PC-3 (cell line): ENCODE measurements around the gene DUSP8. TPM values are rescaled to one million over a fixed set of nuclear protein-coding genes. Genes with fewer than 3 reads are reported as not detected.

Experiments used
- ATAC-seq: fragments of 200-7000 bp; cut with Tn5 transposase; 2 replicates; pipeline ENCODE4 v1.9.1; 2020; ENCODE audit warnings: mild to moderate bottlenecking, moderate library complexity
- BruUV-seq: library from RNA; stranded (reverse); fragments of 400-500 nt; replicated peaks from 2 replicates; lab custom pipeline; 2021; lab: Mats Ljungman, UMichigan
- CTCF ChIA-PET: fragments of 300-600 bp; sonication (Branson Sonifier 250); formaldehyde crosslinking; loops from one replicate; lab custom pipeline; 2022; ENCODE audit warnings: antibody characterized with exemption; lab: Charles Lee
- POLR2A ChIA-PET: fragments of 300-600 bp; sonication (Branson Sonifier 250); formaldehyde crosslinking; loops from one replicate; lab custom pipeline; 2022; ENCODE audit warnings: antibody characterized with exemption; ENCODE audit not compliant: unreplicated experiment; lab: Charles Lee
- DNase-seq: peaks from one replicate; pipeline ENCODE4 v3.0.0-alpha.2; 2015
- H2AFZ ChIP-seq: fragments of 300-600 bp; sonication (generic); 2 replicates; pipeline ENCODE4 v1.6.0; 2016; ENCODE audit warnings: antibody characterized with exemption, low read length
- H3F3A ChIP-seq: fragments of 300-600 bp; sonication (generic); one replicate; pipeline ENCODE4 v1.6.0; 2017; ENCODE audit warnings: antibody characterized with exemption, low read length, control low read depth, mild to moderate bottlenecking; ENCODE audit not compliant: unreplicated experiment
- H3K27ac ChIP-seq: fragments of 300-600 bp; sonication (generic); 2 replicates; pipeline ENCODE4 v1.5.1; 2016; ENCODE audit warnings: mild to moderate bottlenecking, low read length
- H3K27me3 ChIP-seq: fragments of 300-600 bp; sonication (generic); 2 replicates; pipeline ENCODE4 v1.6.1; 2016; ENCODE audit warnings: low read length, mixed read lengths
- H3K36me3 ChIP-seq: fragments of 300-600 bp; sonication (generic); 2 replicates; pipeline ENCODE4 v1.6.1; 2016; ENCODE audit warnings: low read depth, mixed run types, low read length, mixed read lengths
- H3K4me1 ChIP-seq: fragments of 300-600 bp; sonication (generic); 2 replicates; pipeline ENCODE4 v1.5.1; 2016; ENCODE audit warnings: low read length; ENCODE audit not compliant: insufficient read depth
- H3K4me2 ChIP-seq: fragments of 300-600 bp; sonication (generic); 2 replicates; pipeline ENCODE4 v1.6.0; 2016; ENCODE audit warnings: low read length
- H3K4me3 ChIP-seq: fragments of 300-600 bp; sonication (generic); 2 replicates; pipeline ENCODE4 v1.5.1; 2016; ENCODE audit warnings: mild to moderate bottlenecking, low read length, mixed read lengths
- H3K79me2 ChIP-seq: fragments of 300-600 bp; sonication (generic); 2 replicates; pipeline ENCODE4 v1.6.1; 2017; ENCODE audit warnings: low read length, mixed read lengths
- H3K9ac ChIP-seq: fragments of 300-600 bp; sonication (generic); 2 replicates; pipeline ENCODE4 v1.6.0; 2016; ENCODE audit warnings: mild to moderate bottlenecking, low read length
- H3K9me2 ChIP-seq: fragments of 300-600 bp; sonication (generic); replicated peaks from 2 replicates; pipeline ENCODE4 v1.6.1; 2016; ENCODE audit warnings: mixed run types, low read length, mixed read lengths
- H3K9me3 ChIP-seq: fragments of 300-600 bp; sonication (generic); 2 replicates; pipeline ENCODE4 v1.6.1; 2016; ENCODE audit warnings: low read length, mixed read lengths
- H4K20me1 ChIP-seq: fragments of 300-600 bp; sonication (generic); 2 replicates; pipeline ENCODE4 v1.6.1; 2016; ENCODE audit warnings: low read length, mixed read lengths
- EZH2 ChIP-seq: fragments of 300-600 bp; sonication (generic); IDR thresholded peaks from one replicate; pipeline ENCODE4 v1.6.1; 2017; ENCODE audit warnings: antibody characterized with exemption, mild to moderate bottlenecking, low read length; ENCODE audit not compliant: unreplicated experiment
- EZH2phosphoT487 ChIP-seq: fragments of 300-600 bp; sonication (generic); IDR thresholded peaks from 2 replicates; pipeline ENCODE4 v1.6.1; 2018; ENCODE audit warnings: mild to moderate bottlenecking, antibody characterized with exemption, low read length, borderline replicate concordance
- intact Hi-C: fragments of 100-400 bp; cut with micrococcal nuclease; formaldehyde crosslinking; loops from 2 replicates; pipeline ENCODE4 v1.9.0; 2023
- total RNA-seq: library from RNA; depleted of rRNA; stranded (reverse); fragments of >200 nt; gene quantifications from 2 replicates; pipeline ENCODE4 v1.2.3, GENCODE V29; 2014
- TF ChIP-seq, protein P1 (sequence below): fragments of 300-600 bp; sonication (generic); conservative IDR thresholded peaks from 2 replicates; pipeline ENCODE4 v1.5.1; 2017; ENCODE audit warnings: antibody characterized with exemption, low read depth, mild to moderate bottlenecking, low read length

DUSP8 gene
- total RNA-seq, 1 experiment from 2014 or later: 2.6 TPM

DNA sequence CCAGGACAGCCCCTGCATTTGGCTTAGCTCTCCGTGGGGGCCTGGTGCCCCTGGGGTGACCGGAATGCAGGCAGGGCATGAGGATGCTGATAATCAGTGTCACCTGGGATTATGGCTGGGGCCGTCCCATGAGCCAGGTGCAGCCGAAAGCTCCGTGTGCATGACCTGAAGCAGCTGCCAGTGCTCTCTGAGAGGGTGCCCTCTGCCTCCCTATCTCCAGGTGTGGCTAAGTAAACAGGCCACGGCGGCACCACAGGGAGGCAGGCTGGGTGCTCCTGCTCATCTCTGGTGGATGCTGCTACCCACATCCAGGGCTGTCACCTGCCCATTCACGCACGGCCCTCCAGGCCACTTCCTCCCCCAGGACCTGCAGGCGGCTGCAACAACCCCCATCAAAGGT, 29.8 kb downstream of the DUSP8 start:
- no TSS peak for BruUV-seq
- no peak overlapping the region for H3K27ac ChIP-seq
- CTCF ChIA-PET: interaction anchor here (0.6 kb wide), 1 partner anchor 33 kb away, joined by 3 read pairs; no protein-coding TSS in a partner anchor
- H3K4me3 ChIP-seq: no peak overlapping the region
- H2AFZ ChIP-seq: no peak overlapping the region
- no peak overlapping the region for H3K9ac ChIP-seq
- no peak overlapping the region for H3K4me2 ChIP-seq
- peaks cover 4% of the 10 kb centered on the region for H3K79me2 ChIP-seq
- H3K4me1 ChIP-seq: peaks cover under 1% of the 10 kb centered on the region; the same call in 1 of the 2 replicates
- no peaks in the 10 kb centered on the region for H4K20me1 ChIP-seq
- no peak for DNase-seq
- H3K9me3 ChIP-seq: no peaks in the 10 kb centered on the region
- peaks cover 2% of the 10 kb centered on the region for H3K27me3 ChIP-seq
- ATAC-seq: no peak
- no peaks in the 10 kb centered on the region for H3F3A ChIP-seq
- POLR2A ChIA-PET: no interaction called here
- H3K36me3 ChIP-seq: no peaks in the 10 kb centered on the region
- intact Hi-C loops: no loop called here
- TF ChIP-seq EZH2phosphoT487 (no peak), EZH2 (no peak)
- TF ChIP-seq, protein P1, sequence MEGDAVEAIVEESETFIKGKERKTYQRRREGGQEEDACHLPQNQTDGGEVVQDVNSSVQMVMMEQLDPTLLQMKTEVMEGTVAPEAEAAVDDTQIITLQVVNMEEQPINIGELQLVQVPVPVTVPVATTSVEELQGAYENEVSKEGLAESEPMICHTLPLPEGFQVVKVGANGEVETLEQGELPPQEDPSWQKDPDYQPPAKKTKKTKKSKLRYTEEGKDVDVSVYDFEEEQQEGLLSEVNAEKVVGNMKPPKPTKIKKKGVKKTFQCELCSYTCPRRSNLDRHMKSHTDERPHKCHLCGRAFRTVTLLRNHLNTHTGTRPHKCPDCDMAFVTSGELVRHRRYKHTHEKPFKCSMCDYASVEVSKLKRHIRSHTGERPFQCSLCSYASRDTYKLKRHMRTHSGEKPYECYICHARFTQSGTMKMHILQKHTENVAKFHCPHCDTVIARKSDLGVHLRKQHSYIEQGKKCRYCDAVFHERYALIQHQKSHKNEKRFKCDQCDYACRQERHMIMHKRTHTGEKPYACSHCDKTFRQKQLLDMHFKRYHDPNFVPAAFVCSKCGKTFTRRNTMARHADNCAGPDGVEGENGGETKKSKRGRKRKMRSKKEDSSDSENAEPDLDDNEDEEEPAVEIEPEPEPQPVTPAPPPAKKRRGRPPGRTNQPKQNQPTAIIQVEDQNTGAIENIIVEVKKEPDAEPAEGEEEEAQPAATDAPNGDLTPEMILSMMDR: no peak
- H3K9me2 ChIP-seq: no peaks in the 10 kb centered on the region

- no TSS peak for BruUV-seq
- H3K27me3 ChIP-seq: no peaks in the 10 kb centered on the region
- H3K9me2 ChIP-seq: no peaks in the 10 kb centered on the region
- ChIA-PET POLR2A (no interaction called here), CTCF (no interaction called here)
- H4K20me1 ChIP-seq: no peaks in the 10 kb centered on the region
- H3K4me2 ChIP-seq: no peak overlapping the region
- H3K9me3 ChIP-seq: no peaks in the 10 kb centered on the region
- H3K36me3 ChIP-seq: no peaks in the 10 kb centered on the region
- H2AFZ ChIP-seq: no peak overlapping the region
- TF ChIP-seq EZH2phosphoT487 (no peak), EZH2 (no peak)
- TF ChIP-seq, protein P1: no peak
- no peaks in the 10 kb centered on the region for H3F3A ChIP-seq
- no peak overlapping the region for H3K4me3 ChIP-seq
- DNase-seq (no peak), ATAC-seq (no peak)
- no peak overlapping the region for H3K9ac ChIP-seq
- H3K79me2 ChIP-seq: peaks cover 10% of the 10 kb centered on the region
- no peak overlapping the region for H3K27ac ChIP-seq
- intact Hi-C loops: no loop called here
- no peaks in the 10 kb centered on the region; the same call in 1 of the 2 replicates for H3K4me1 ChIP-seq
Measured at GRCh38 chr11:1541474-1542204, 30.4 kb downstream of the DUSP8 start.

DNA sequence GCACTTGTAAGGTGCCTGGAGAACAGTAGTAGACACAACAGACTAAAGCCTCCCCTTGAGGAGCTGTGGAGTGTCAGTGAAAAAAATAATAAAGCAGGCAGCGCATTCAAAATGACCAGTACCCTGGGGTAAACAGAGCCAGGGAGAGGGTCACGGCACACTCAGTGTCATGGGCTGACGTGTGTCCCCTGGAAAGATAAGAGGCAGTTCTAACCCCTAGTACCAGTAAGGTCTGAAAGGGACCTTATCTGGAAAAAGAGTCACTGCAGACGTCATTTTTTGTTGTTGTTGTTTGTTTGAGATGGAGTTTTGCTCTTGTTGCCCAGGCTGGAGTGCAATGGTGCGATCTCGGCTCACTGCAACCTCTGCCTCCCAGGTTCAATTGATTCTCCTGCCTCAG, 32.0 kb downstream of the DUSP8 start:
- Histone ChIP-seq H3K9ac (no peak overlapping the region), H3K79me2 (peaks cover 26% of the 10 kb centered on the region), H3F3A (no peaks in the 10 kb centered on the region), H3K9me3 (no peaks in the 10 kb centered on the region), H3K9me2 (no peaks in the 10 kb centered on the region), H3K36me3 (no peaks in the 10 kb centered on the region; the same call in 1 of the 2 replicates), H3K27ac (no peak overlapping the region), H2AFZ (no peak overlapping the region), H3K4me2 (no peak overlapping the region), H3K4me3 (no peak overlapping the region), H3K4me1 (no peaks in the 10 kb centered on the region), H3K27me3 (no peaks in the 10 kb centered on the region), H4K20me1 (no peaks in the 10 kb centered on the region)
- DNase-seq (no peak), ATAC-seq (no peak)
- ChIA-PET POLR2A (no interaction called here), CTCF (no interaction called here)
- TF ChIP-seq EZH2phosphoT487 (no peak), EZH2 (no peak)
- TF ChIP-seq, protein P1: no peak
- no TSS peak for BruUV-seq
- intact Hi-C loops: no loop called here
